Mammary epithelial cell (primary cell): ENCODE measurements around the gene SKAP2.

Source experiments
- EZH2 ChIP-seq: IDR thresholded peaks from 2 replicates; pipeline ENCODE4 v1.6.1; 2012; ENCODE audit warnings: low read length, inconsistent platforms, borderline replicate concordance
- TF ChIP-seq, protein P1 (sequence below), 2 donors: IDR thresholded peaks in 1 of 2; conservative IDR thresholded peaks in 1 of 2; 2 replicates each; pipeline ENCODE4 v1.5.1; 2011 to 2012; ENCODE audit warnings: inconsistent platforms in 2 of 2, low read length in 2 of 2, mild to moderate bottlenecking in 2 of 2, control low read depth in 1 of 2, low read depth in 1 of 2; ENCODE audit not compliant: insufficient read depth in 1 of 2; ENCODE audit errors: extremely low read depth in 1 of 2

DNA sequence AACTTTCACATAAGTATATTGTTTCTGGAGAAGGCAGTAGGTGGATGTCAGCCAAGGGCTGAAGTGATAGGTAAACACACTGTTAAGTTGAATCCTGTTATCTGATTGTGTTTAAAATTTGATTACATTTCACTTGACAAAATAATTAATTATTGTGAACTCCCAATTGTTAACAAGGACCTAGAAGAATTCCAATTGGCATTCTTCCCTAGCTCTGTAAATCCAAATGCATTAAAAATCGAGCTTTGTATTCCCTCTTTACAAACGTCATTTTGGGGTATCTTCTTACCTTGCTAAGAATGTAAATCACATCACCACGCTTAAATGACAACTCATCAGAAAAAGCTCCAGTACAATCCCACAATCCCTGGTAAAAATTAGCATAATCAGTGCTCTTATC, 179.9 kb downstream of the SKAP2 start:
- TF ChIP-seq, protein P1, sequence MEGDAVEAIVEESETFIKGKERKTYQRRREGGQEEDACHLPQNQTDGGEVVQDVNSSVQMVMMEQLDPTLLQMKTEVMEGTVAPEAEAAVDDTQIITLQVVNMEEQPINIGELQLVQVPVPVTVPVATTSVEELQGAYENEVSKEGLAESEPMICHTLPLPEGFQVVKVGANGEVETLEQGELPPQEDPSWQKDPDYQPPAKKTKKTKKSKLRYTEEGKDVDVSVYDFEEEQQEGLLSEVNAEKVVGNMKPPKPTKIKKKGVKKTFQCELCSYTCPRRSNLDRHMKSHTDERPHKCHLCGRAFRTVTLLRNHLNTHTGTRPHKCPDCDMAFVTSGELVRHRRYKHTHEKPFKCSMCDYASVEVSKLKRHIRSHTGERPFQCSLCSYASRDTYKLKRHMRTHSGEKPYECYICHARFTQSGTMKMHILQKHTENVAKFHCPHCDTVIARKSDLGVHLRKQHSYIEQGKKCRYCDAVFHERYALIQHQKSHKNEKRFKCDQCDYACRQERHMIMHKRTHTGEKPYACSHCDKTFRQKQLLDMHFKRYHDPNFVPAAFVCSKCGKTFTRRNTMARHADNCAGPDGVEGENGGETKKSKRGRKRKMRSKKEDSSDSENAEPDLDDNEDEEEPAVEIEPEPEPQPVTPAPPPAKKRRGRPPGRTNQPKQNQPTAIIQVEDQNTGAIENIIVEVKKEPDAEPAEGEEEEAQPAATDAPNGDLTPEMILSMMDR (conservative IDR thresholded peaks at IDR 0.05 in 1 of 2, IDR thresholded peaks at IDR 0.05 in 1 of 2; ENCODE audit: extremely low read depth in 1 of 2, insufficient read depth in 1 of 2, low read depth in 1 of 2, low read length in 2 of 2): no peak
- TF ChIP-seq EZH2: no peak
